ENCODE data around the gene RNF220. TPM values are rescaled to one million over a fixed set of nuclear protein-coding genes. Genes with fewer than 3 reads are reported as not detected.
"Not testable (repeated sequence)": the region's sequence is repeated elsewhere in the genome, so short reads cannot be mapped to it uniquely, and the experiment has no call there.

RNF220 gene
- total RNA-seq, 2 experiments from 2014 or later: 72.3 to 78.3 TPM

GRCh38 chr1:44547361-44547760 lies 142.3 kb downstream of the RNF220 start:
- ATAC-seq: no peak
- H3K27me3 Mint-ChIP-seq: peaks cover 11% of the 10 kb centered on the region
- no peaks in the 10 kb centered on the region for H3K9me3 Mint-ChIP-seq (ENCODE audit: low read depth)
- H3K27ac Mint-ChIP-seq: no peak overlapping the region
- CTCF ChIA-PET: no interaction called here
- no peaks in the 10 kb centered on the region for H3K4me1 Mint-ChIP-seq
- no peak overlapping the region for H3K4me3 Mint-ChIP-seq
- POLR2A ChIA-PET: no interaction called here
- no peak for DNase-seq
- no peaks in the 10 kb centered on the region for H3K36me3 Mint-ChIP-seq (ENCODE audit: low read depth)
- intact Hi-C loops (cut with DNase I, micrococcal nuclease): no loop called here

GRCh38 chr1:44547837-44548236 lies 142.8 kb downstream of the RNF220 start:
- Mint-ChIP-seq H3K4me1 (no peaks in the 10 kb centered on the region), H3K4me3 (no peak overlapping the region), H3K27me3 (peaks cover 10% of the 10 kb centered on the region), H3K27ac (no peak overlapping the region), H3K36me3 (ENCODE audit: low read depth) (no peaks in the 10 kb centered on the region), H3K9me3 (ENCODE audit: low read depth) (no peaks in the 10 kb centered on the region)
- DNase-seq (no peak), ATAC-seq (no peak)
- POLR2A ChIA-PET: no interaction called here
- intact Hi-C loops (cut with DNase I, micrococcal nuclease): no loop called here
- CTCF ChIA-PET: interaction anchor here (1.1 kb wide), 1 partner anchor 47 kb away, joined by 3 read pairs; no protein-coding TSS in a partner anchor

GRCh38 chr1:44549510-44549909 lies 144.5 kb downstream of the RNF220 start:
- CTCF ChIA-PET: interaction anchor here (0.6 kb wide), 2 partner anchors 46 to 169 kb away, joined by 3 to 4 read pairs; no protein-coding TSS in a partner anchor
- Mint-ChIP-seq H3K27me3 (peaks cover 7% of the 10 kb centered on the region), H3K36me3 (ENCODE audit: low read depth) (no peaks in the 10 kb centered on the region), H3K27ac (no peak overlapping the region), H3K4me1 (no peaks in the 10 kb centered on the region), H3K9me3 (ENCODE audit: low read depth) (no peaks in the 10 kb centered on the region), H3K4me3 (no peak overlapping the region)
- intact Hi-C loops (cut with DNase I, micrococcal nuclease): no loop called here
- DNase-seq (no peak), ATAC-seq (no peak)
- POLR2A ChIA-PET: no interaction called here

- Mint-ChIP-seq H3K4me3 (no peak overlapping the region), H3K27ac (no peak overlapping the region), H3K4me1 (no peaks in the 10 kb centered on the region), H3K9me3 (ENCODE audit: low read depth) (no peaks in the 10 kb centered on the region), H3K36me3 (ENCODE audit: low read depth) (no peaks in the 10 kb centered on the region), H3K27me3 (peaks cover 4% of the 10 kb centered on the region)
- ChIA-PET POLR2A (no interaction called here), CTCF (interaction anchor here (0.6 to 0.9 kb wide), 3 partner anchors 10 to 94 kb away, joined by 3 to 4 read pairs (median 4); no protein-coding TSS in a partner anchor)
- DNase-seq (no peak), ATAC-seq (no peak)
- intact Hi-C loops (cut with DNase I, micrococcal nuclease): no loop called here
These were observed 148.2 kb downstream of the RNF220 start for GRCh38 chr1:44553127-44553758.

DNA sequence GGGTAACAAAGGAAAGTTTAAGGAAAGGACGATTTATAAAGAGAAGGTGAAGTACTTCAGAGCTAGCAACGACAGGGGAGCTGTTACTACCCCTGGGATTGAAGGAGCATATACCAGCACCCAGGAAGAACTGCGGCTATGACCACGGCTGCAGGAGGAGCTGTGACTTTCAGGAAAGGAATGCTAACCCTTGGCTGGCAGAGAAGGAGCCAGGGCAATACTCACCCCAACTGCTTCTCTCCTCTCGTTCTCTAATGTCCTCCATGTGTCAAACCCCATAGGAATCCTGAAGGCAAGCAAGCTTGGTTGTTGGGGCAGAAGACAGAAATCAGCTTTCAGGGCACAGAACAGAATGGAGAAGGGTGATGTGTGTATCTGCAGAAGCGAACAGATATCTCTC lies 148.7 kb downstream of the RNF220 start:
- no peak for ATAC-seq
- Mint-ChIP-seq H3K4me3 (no peak overlapping the region), H3K36me3 (ENCODE audit: low read depth) (no peaks in the 10 kb centered on the region), H3K27me3 (peaks cover 4% of the 10 kb centered on the region), H3K4me1 (no peaks in the 10 kb centered on the region), H3K27ac (no peak overlapping the region), H3K9me3 (ENCODE audit: low read depth) (no peaks in the 10 kb centered on the region)
- POLR2A ChIA-PET: no interaction called here
- CTCF ChIA-PET: interaction anchor here (0.6 to 0.9 kb wide), 3 partner anchors 10 to 95 kb away, joined by 3 to 4 read pairs (median 4); no protein-coding TSS in a partner anchor
- DNase-seq: no peak
- intact Hi-C loops (cut with DNase I, micrococcal nuclease): no loop called here

DNA sequence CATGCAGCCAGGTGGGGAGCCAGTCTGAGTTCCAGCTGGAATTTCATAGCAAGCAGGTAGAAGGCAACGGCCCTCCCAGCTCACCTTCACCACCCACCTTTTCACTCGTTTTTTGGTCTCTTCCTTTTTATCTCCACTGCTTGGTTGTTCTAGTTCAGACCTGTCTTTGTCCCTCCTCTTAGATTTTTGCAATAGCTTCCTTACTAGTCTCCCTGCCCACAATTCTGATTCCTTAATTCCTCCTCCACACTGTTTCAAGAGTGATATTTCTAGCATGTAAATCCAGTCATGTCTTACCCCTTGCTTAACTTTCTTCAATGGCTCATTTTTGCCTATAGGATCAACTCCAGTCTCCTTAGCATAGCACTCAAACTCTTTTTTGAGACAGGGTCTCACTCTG lies 149.7 kb downstream of the RNF220 start:
- no peak for DNase-seq
- POLR2A ChIA-PET: no interaction called here
- intact Hi-C loops (cut with DNase I, micrococcal nuclease): no loop called here
- no peak overlapping the region for H3K4me3 Mint-ChIP-seq
- H3K36me3 Mint-ChIP-seq (ENCODE audit: low read depth): no peaks in the 10 kb centered on the region
- CTCF ChIA-PET: no interaction called here
- no peak for ATAC-seq
- no peaks in the 10 kb centered on the region for H3K9me3 Mint-ChIP-seq (ENCODE audit: low read depth)
- no peak overlapping the region for H3K27ac Mint-ChIP-seq
- peaks cover 4% of the 10 kb centered on the region for H3K27me3 Mint-ChIP-seq
- no peaks in the 10 kb centered on the region for H3K4me1 Mint-ChIP-seq

- Mint-ChIP-seq H3K27ac (no peak overlapping the region), H3K27me3 (peaks cover 3% of the 10 kb centered on the region), H3K9me3 (ENCODE audit: low read depth) (no peaks in the 10 kb centered on the region), H3K36me3 (ENCODE audit: low read depth) (no peaks in the 10 kb centered on the region), H3K4me1 (no peaks in the 10 kb centered on the region), H3K4me3 (no peak overlapping the region)
- DNase-seq (no peak), ATAC-seq (no peak)
- CTCF ChIA-PET: no interaction called here
- POLR2A ChIA-PET: no interaction called here
- intact Hi-C loops (cut with DNase I, micrococcal nuclease): no loop called here
These were observed 152.7 kb downstream of the RNF220 start for GRCh38 chr1:44557778-44558177.

- Mint-ChIP-seq H3K27me3 (peaks cover 1% of the 10 kb centered on the region), H3K36me3 (ENCODE audit: low read depth) (no peaks in the 10 kb centered on the region), H3K4me3 (no peak overlapping the region), H3K27ac (no peak overlapping the region), H3K9me3 (ENCODE audit: low read depth) (no peaks in the 10 kb centered on the region), H3K4me1 (no peaks in the 10 kb centered on the region)
- ATAC-seq: no peak
- CTCF ChIA-PET: no interaction called here
- POLR2A ChIA-PET: no interaction called here
- no peak for DNase-seq
- intact Hi-C loops (cut with DNase I, micrococcal nuclease): no loop called here
These were observed 153.8 kb downstream of the RNF220 start for GRCh38 chr1:44558883-44559282.

DNA sequence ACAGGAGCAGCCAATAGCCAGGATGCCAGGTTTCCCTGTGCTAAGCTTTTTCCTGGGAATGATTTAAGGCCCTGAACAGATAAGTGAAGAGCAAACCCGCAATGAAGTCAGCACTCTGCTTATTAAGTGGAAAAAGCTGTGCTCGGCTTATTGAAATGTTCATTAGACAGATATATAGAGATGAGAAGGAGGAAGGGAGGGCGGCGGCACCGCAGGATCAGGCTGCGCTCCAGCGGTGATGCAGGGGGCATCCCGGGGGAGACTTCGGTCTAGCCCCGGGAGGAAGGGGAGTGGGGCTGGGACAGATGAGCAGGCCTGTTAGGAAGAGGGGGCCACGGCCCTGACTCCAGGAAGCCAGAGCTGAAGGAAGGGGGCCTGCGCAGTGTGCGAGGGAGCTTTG lies 154.3 kb downstream of the RNF220 start:
- DNase-seq: no peak
- no peak overlapping the region for H3K4me3 Mint-ChIP-seq
- peaks cover 1% of the 10 kb centered on the region for H3K27me3 Mint-ChIP-seq
- H3K27ac Mint-ChIP-seq: no peak overlapping the region
- CTCF ChIA-PET: interaction anchor here (0.8 kb wide), 1 partner anchor 12 kb away, joined by 3 read pairs; no protein-coding TSS in a partner anchor
- H3K36me3 Mint-ChIP-seq (ENCODE audit: low read depth): no peaks in the 10 kb centered on the region
- POLR2A ChIA-PET: no interaction called here
- intact Hi-C loops (cut with DNase I, micrococcal nuclease): no loop called here
- H3K9me3 Mint-ChIP-seq (ENCODE audit: low read depth): no peaks in the 10 kb centered on the region
- no peak for ATAC-seq
- no peaks in the 10 kb centered on the region for H3K4me1 Mint-ChIP-seq

- POLR2A ChIA-PET: no interaction called here
- no peaks in the 10 kb centered on the region for H3K9me3 Mint-ChIP-seq (ENCODE audit: low read depth)
- no peak for ATAC-seq
- H3K4me1 Mint-ChIP-seq: no peaks in the 10 kb centered on the region
- intact Hi-C loops (cut with DNase I, micrococcal nuclease): no loop called here
- H3K27ac Mint-ChIP-seq: no peak overlapping the region
- peaks cover 1% of the 10 kb centered on the region for H3K27me3 Mint-ChIP-seq
- CTCF ChIA-PET: interaction anchor here (0.8 kb wide), 1 partner anchor 12 kb away, joined by 3 read pairs; no protein-coding TSS in a partner anchor
- no peak overlapping the region for H3K4me3 Mint-ChIP-seq
- no peak for DNase-seq
- no peaks in the 10 kb centered on the region for H3K36me3 Mint-ChIP-seq (ENCODE audit: low read depth)
These were observed 154.9 kb downstream of the RNF220 start for GRCh38 chr1:44559913-44560312.

GRCh38 chr1:44560696-44561095 lies 155.6 kb downstream of the RNF220 start:
- H3K4me1 Mint-ChIP-seq; intact Hi-C loops (cut with DNase I, micrococcal nuclease); POLR2A ChIA-PET; H3K9me3 Mint-ChIP-seq (ENCODE audit: low read depth); H3K27ac Mint-ChIP-seq; ATAC-seq; H3K27me3 Mint-ChIP-seq; DNase-seq; H3K4me3 Mint-ChIP-seq; H3K36me3 Mint-ChIP-seq (ENCODE audit: low read depth): not testable (repeated sequence)
- CTCF ChIA-PET: interaction anchor here (3.5 kb wide), 1 partner anchor 12 kb away, joined by 29 read pairs; no protein-coding TSS in a partner anchor

DNA sequence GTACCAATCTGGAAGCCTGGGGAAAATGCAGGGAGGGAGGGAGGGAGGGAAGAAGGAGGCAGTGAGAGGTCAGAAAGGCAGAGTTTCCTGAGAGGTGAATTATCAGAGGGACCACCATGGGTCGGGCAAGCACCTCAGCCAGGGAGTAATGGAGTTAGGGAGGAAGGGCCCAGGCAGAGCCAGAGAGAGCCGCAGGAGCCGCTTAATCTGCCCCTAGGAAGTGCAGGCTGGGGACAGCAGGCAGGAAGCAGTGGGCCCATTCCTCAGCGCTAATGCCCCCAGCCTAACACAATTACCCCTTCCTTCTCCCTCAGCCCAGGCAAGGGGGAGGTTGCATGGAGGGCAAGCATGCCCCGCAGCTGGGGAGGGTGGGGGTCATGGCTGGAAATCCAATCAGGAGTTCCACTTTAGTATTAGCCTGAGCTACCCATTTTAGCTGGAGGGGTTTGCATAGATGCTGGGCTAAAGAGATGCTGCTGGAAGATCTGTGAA lies 160.2 kb downstream of the RNF220 start:
- DNase-seq (no peak), ATAC-seq (no peak)
- POLR2A ChIA-PET: no interaction called here
- H3K36me3 Mint-ChIP-seq (ENCODE audit: low read depth): no peaks in the 10 kb centered on the region
- no peak overlapping the region for H3K4me3 Mint-ChIP-seq
- intact Hi-C loops (cut with DNase I, micrococcal nuclease): no loop called here
- H3K27me3 Mint-ChIP-seq: peaks cover 2% of the 10 kb centered on the region
- no peak overlapping the region for H3K27ac Mint-ChIP-seq
- H3K9me3 Mint-ChIP-seq (ENCODE audit: low read depth): no peaks in the 10 kb centered on the region
- CTCF ChIA-PET: no interaction called here
- no peaks in the 10 kb centered on the region for H3K4me1 Mint-ChIP-seq

Data from activated CD4-positive, alpha-beta T cell treated with anti-CD3 and anti-CD28 coated beads for 36 hours (primary cell).